CD14-positive monocyte (primary cell): Measurements from ENCODE around the gene SPATA13. TPM values are rescaled to one million over a fixed set of nuclear protein-coding genes. Genes with fewer than 3 reads are reported as not detected.

Experiments used
- DNase-seq, 3 donors: peaks; one replicate each; pipeline ENCODE4 v3.0.0-alpha.2; 2011 to 2022
- H2AFZ ChIP-seq: 2 replicates; pipeline ENCODE4 v1.6.0; 2012; ENCODE audit warnings: mild to moderate bottlenecking, low read depth, low read length, inconsistent platforms; ENCODE audit not compliant: insufficient read depth, poor library complexity, severe bottlenecking
- H3K27ac ChIP-seq, 2 donors: 1 replicate in 1 of 2; 2 replicates in 1 of 2; pipeline ENCODE4 v1.5.1; 2012 to 2013; ENCODE audit warnings: low read length in 2 of 2, control low read depth in 1 of 2, inconsistent platforms in 1 of 2, low read depth in 1 of 2, mild to moderate bottlenecking in 1 of 2
- H3K27me3 ChIP-seq, 2 donors: one replicate each; pipeline versions ENCODE4 v1.6.0 to v1.6.1; 2011 to 2013; ENCODE audit warnings: low read length in 2 of 2; ENCODE audit not compliant: control insufficient read depth in 2 of 2, insufficient read depth in 2 of 2
- H3K36me3 ChIP-seq, 2 donors: replicated peaks in 1 of 2; 1 replicate in 1 of 2; 2 replicates in 1 of 2; pipeline versions ENCODE4 v1.5.1 to v1.6.1; 2012 to 2013; ENCODE audit warnings: low read length in 2 of 2, control low read depth in 1 of 2, inconsistent platforms in 1 of 2, mild to moderate bottlenecking in 1 of 2; ENCODE audit not compliant: insufficient read depth in 2 of 2, control insufficient read depth in 1 of 2
- H3K4me1 ChIP-seq, 2 donors: 1 replicate in 1 of 2; 2 replicates in 1 of 2; pipeline versions ENCODE4 v1.5.1 to v1.6.1; 2012 to 2013; ENCODE audit warnings: low read length in 2 of 2, control low read depth in 1 of 2, inconsistent platforms in 1 of 2, mild to moderate bottlenecking in 1 of 2, moderate library complexity in 1 of 2; ENCODE audit not compliant: insufficient read depth in 2 of 2, control insufficient read depth in 1 of 2
- H3K4me2 ChIP-seq: replicated peaks from 2 replicates; pipeline ENCODE3; 2012; ENCODE audit warnings: low read length, moderate library complexity, mild to moderate bottlenecking; ENCODE audit not compliant: poor library complexity, severe bottlenecking; ENCODE audit errors: extremely low read depth
- H3K4me3 ChIP-seq, 3 experiments: fragments of 200-600 bp in 1 of 3; sonication (generic) in 1 of 3; replicated peaks in 1 of 3; 1 replicate in 2 of 3; 2 replicates in 1 of 3; pipeline ENCODE4 v1.5.1; 2011 to 2013; ENCODE audit warnings: low read length in 3 of 3, mild to moderate bottlenecking in 3 of 3, control low read depth in 2 of 3, low read depth in 2 of 3, inconsistent platforms in 1 of 3, moderate library complexity in 1 of 3
- H3K79me2 ChIP-seq: 2 replicates; pipeline ENCODE4 v1.6.0; 2012; ENCODE audit warnings: mild to moderate bottlenecking, control low read depth, inconsistent platforms, low read length, moderate library complexity; ENCODE audit not compliant: insufficient read depth
- H3K9ac ChIP-seq: 2 replicates; pipeline ENCODE4 v1.6.0; 2017; ENCODE audit warnings: low read length, mild to moderate bottlenecking; ENCODE audit not compliant: insufficient read depth, poor library complexity, severe bottlenecking
- H3K9me3 ChIP-seq, 2 donors: replicated peaks in 1 of 2; 1 replicate in 1 of 2; 2 replicates in 1 of 2; pipeline versions ENCODE4 v1.5.1 to v1.6.1; 2012 to 2013; ENCODE audit warnings: low read length in 2 of 2, control low read depth in 1 of 2; ENCODE audit not compliant: control insufficient read depth in 1 of 2, insufficient read depth in 1 of 2
- H4K20me1 ChIP-seq: 2 replicates; pipeline ENCODE4 v1.6.0; 2012; ENCODE audit warnings: mild to moderate bottlenecking, low read length, control low read depth, moderate library complexity; ENCODE audit not compliant: insufficient read depth
- H3K27ac Mint-ChIP-seq, 7 donors: one replicate each; pipeline ENCODE4 v1.8.0; 2020; ENCODE audit warnings: mild to moderate bottlenecking in 7 of 7, mixed read lengths in 7 of 7, moderate library complexity in 6 of 7, inconsistent platforms in 2 of 7
- H3K27me3 Mint-ChIP-seq, 3 donors: one replicate each; pipeline ENCODE4 v1.8.0; 2021 to 2022; ENCODE audit warnings: low read depth in 3 of 3, mild to moderate bottlenecking in 3 of 3, mixed read lengths in 3 of 3, moderate library complexity in 3 of 3, inconsistent platforms in 1 of 3
- H3K36me3 Mint-ChIP-seq, 2 donors: one replicate each; pipeline ENCODE4 v1.8.0; 2020; ENCODE audit warnings: mixed read lengths in 2 of 2, inconsistent platforms in 1 of 2, mild to moderate bottlenecking in 1 of 2
- H3K4me1 Mint-ChIP-seq: one replicate; pipeline ENCODE4 v1.8.0; 2020; ENCODE audit warnings: mild to moderate bottlenecking, mixed read lengths
- H3K4me3 Mint-ChIP-seq, 2 donors: one replicate each; pipeline ENCODE4 v1.8.0; 2020; ENCODE audit warnings: mild to moderate bottlenecking in 2 of 2, mixed read lengths in 2 of 2, moderate library complexity in 1 of 2
- H3K9me3 Mint-ChIP-seq, 7 donors: one replicate each; pipeline ENCODE4 v1.8.0; 2020 to 2022; ENCODE audit warnings: mixed read lengths in 7 of 7, mild to moderate bottlenecking in 6 of 7, moderate library complexity in 6 of 7, inconsistent platforms in 2 of 7
- CTCF ChIP-seq: fragments of 200-600 bp; IDR thresholded peaks from one replicate; pipeline ENCODE4 v1.8.0; 2022; ENCODE audit warnings: antibody characterized with exemption, mild to moderate bottlenecking
- WGBS: methylation state at CpG from one replicate; pipeline ENCODE4 v1.1.5; 2013; ENCODE audit warnings: missing lambda C conversion rate; ENCODE audit not compliant: insufficient coverage; 5-methylcytosine and 5-hydroxymethylcytosine counted together
- intact Hi-C, 2 donors: fragments of 100-400 bp; cut with micrococcal nuclease; formaldehyde crosslinking; loops; one replicate each; pipeline versions ENCODE4 v1.15.0 to v1.15.1; 2023
- polyA plus RNA-seq, 3 donors: library from polyadenylated mRNA; depleted of rRNA in 1 of 3; unstranded in 2 of 3; stranded (reverse) in 1 of 3; fragments of 300-500 nt in 2 of 3; fragments of >200 nt in 1 of 3; fragmentation: Illumina TruSeq in 2 of 3; gene quantifications; 1 replicate in 2 of 3; 2 replicates in 1 of 3; pipeline ENCODE4 v1.2.3, GENCODE V29; 2012 to 2021

Gene SPATA13
- polyA plus RNA-seq, 3 donors, result 9.3 to 44.7 (median 11.6) TPM

DNA sequence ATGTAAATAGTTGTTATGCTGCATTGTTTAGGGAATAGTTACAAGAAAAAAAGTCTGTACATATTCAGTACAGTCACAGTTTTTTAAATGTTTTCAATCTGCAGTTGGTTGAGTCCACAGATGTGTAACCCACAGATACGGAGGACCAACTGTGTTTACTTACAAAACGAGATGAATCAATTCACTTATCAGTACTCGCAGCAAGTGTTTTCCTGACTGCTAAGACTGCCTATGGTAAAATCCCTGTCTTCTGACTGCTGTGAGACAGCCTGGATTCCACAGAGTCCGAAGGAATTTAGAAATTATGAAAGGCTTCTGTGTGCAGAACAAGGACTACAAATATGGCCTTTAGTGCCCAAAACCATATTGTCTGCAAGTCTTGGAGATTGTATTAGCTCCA lies 103.1 kb downstream of the SPATA13 start:
- 90% methylated on average over 3 of the region's 4 CpGs for WGBS
- intact Hi-C loops, result no loop called here

GRCh38 chr13:24264976-24265375 lies 104.5 kb downstream of the SPATA13 start:
- no peaks in the 10 kb centered on the region for H3K9me3 ChIP-seq
- H3K4me1 ChIP-seq, result peaks cover 22 to 29% of the 10 kb centered on the region in 2 donors
- H3K4me2 ChIP-seq, result no peak overlapping the region
- H3K36me3 Mint-ChIP-seq, result no peaks in the 10 kb centered on the region
- H3K4me3 ChIP-seq, result no peak overlapping the region
- peaks cover 39% of the 10 kb centered on the region for H3K4me1 Mint-ChIP-seq
- peaks cover 3% of the 10 kb centered on the region for H3K79me2 ChIP-seq
- H3K27me3 Mint-ChIP-seq, result peaks cover 0 to 1% (median 0%) of the 10 kb centered on the region in 3 donors
- WGBS, result 33% methylated on average over 8 of the region's 8 CpGs
- no peaks in the 10 kb centered on the region for H3K27me3 ChIP-seq
- H4K20me1 ChIP-seq, result no peaks in the 10 kb centered on the region
- peak overlapping the region in 3 of 7 donors; percentile 54 to 82 (median 79) for H3K27ac Mint-ChIP-seq
- H3K9me3 Mint-ChIP-seq, result no peaks in the 10 kb centered on the region
- H2AFZ ChIP-seq, result peak overlapping the region; percentile 71
- H3K4me3 Mint-ChIP-seq, result no peak overlapping the region
- no peak for DNase-seq
- H3K9ac ChIP-seq, result no peak overlapping the region
- no peak for TF ChIP-seq CTCF
- no peak overlapping the region for H3K27ac ChIP-seq
- intact Hi-C loops, result no loop called here
- H3K36me3 ChIP-seq, result no peaks in the 10 kb centered on the region

More for the DNA sequence above, 103.1 kb downstream of the SPATA13 start:
- H3K9ac ChIP-seq, result no peak overlapping the region
- H3K4me1 ChIP-seq, result peaks cover 18 to 24% of the 10 kb centered on the region in 2 donors
- H3K4me3 ChIP-seq, result no peak overlapping the region
- no peak overlapping the region for H3K27ac ChIP-seq
- no peaks in the 10 kb centered on the region for H3K36me3 Mint-ChIP-seq
- no peaks in the 10 kb centered on the region for H3K27me3 ChIP-seq
- no peak overlapping the region for H3K27ac Mint-ChIP-seq
- DNase-seq, result no peak
- H3K4me1 Mint-ChIP-seq, result peaks cover 35% of the 10 kb centered on the region
- H3K9me3 Mint-ChIP-seq, result no peaks in the 10 kb centered on the region
- no peaks in the 10 kb centered on the region for H3K9me3 ChIP-seq
- H4K20me1 ChIP-seq, result no peaks in the 10 kb centered on the region
- H3K27me3 Mint-ChIP-seq, result peaks cover 0 to 1% (median 0%) of the 10 kb centered on the region in 3 donors
- H2AFZ ChIP-seq, result peak overlapping the region; percentile 7
- H3K4me3 Mint-ChIP-seq, result no peak overlapping the region
- no peaks in the 10 kb centered on the region for H3K79me2 ChIP-seq
- no peak for TF ChIP-seq CTCF
- no peak overlapping the region for H3K4me2 ChIP-seq
- H3K36me3 ChIP-seq, result no peaks in the 10 kb centered on the region
